Liver (tissue), 3 donors: ENCODE results near the gene ERH.

Source experiments
- CTCF ChIP-seq: fragments of 150-350 bp; IDR thresholded peaks from 2 replicates; pipeline ENCODE4 v1.5.1; 2017; ENCODE audit warnings: improper control_type of control experiment, low read depth, low read length; ENCODE audit not compliant: missing input control
- EGR1 ChIP-seq, 2 donors: IDR thresholded peaks; 2 replicates each; pipeline ENCODE4 v1.6.1; 2016 to 2018; ENCODE audit warnings: antibody characterized with exemption in 2 of 2, low read depth in 2 of 2
- JUND ChIP-seq, 2 donors: IDR thresholded peaks; 2 replicates each; pipeline ENCODE4 v1.6.1; 2016; ENCODE audit warnings: antibody characterized with exemption in 2 of 2
- MAX ChIP-seq: IDR thresholded peaks from 2 replicates; pipeline ENCODE4 v1.6.1; 2016; ENCODE audit warnings: antibody characterized with exemption
- NR2F2 ChIP-seq: IDR thresholded peaks from 2 replicates; pipeline ENCODE4 v1.6.1; 2016; ENCODE audit warnings: antibody characterized with exemption
- RAD21 ChIP-seq, 2 donors: IDR thresholded peaks; 2 replicates each; pipeline ENCODE4 v1.6.1; 2016; ENCODE audit warnings: antibody characterized with exemption in 2 of 2, mild to moderate bottlenecking in 2 of 2
- REST ChIP-seq: IDR thresholded peaks from 2 replicates; pipeline ENCODE4 v1.6.1; 2016; ENCODE audit warnings: antibody characterized with exemption, mild to moderate bottlenecking
- SP1 ChIP-seq: IDR thresholded peaks from 2 replicates; pipeline ENCODE4 v1.6.1; 2018; ENCODE audit warnings: antibody characterized with exemption, mild to moderate bottlenecking
- TAF1 ChIP-seq: conservative IDR thresholded peaks from 2 replicates; pipeline ENCODE4 v1.6.1; 2016; ENCODE audit warnings: antibody characterized with exemption, mild to moderate bottlenecking
- YY1 ChIP-seq: IDR thresholded peaks from 2 replicates; pipeline ENCODE4 v1.6.1; 2016; ENCODE audit warnings: antibody characterized with exemption, mild to moderate bottlenecking
- donor health status: healthy.
- donor health status: healthy.

GRCh38 chr14:69366069-69366468 lies 32.0 kb downstream of the ERH start:
- TF ChIP-seq CTCF (no peak), SP1 (no peak), MAX (no peak), YY1 (no peak), REST (no peak), NR2F2 (no peak), RAD21 (IDR thresholded peaks at IDR 0.05) (no peak), TAF1 (no peak), JUND (IDR thresholded peaks at IDR 0.05) (no peak), EGR1 (IDR thresholded peaks at IDR 0.05; ENCODE audit: low read depth in 2 of 2) (no peak)
